Measurements from ENCODE around the gene NXPH1. TPM values are rescaled to one million over a fixed set of nuclear protein-coding genes. Genes with fewer than 3 reads are reported as not detected.
"Not testable (repeated sequence)": the region's sequence is repeated elsewhere in the genome, so short reads cannot be mapped to it uniquely, and the experiment has no call there.

NXPH1 gene
- polyA plus RNA-seq, 1 experiment, result not detected

DNA sequence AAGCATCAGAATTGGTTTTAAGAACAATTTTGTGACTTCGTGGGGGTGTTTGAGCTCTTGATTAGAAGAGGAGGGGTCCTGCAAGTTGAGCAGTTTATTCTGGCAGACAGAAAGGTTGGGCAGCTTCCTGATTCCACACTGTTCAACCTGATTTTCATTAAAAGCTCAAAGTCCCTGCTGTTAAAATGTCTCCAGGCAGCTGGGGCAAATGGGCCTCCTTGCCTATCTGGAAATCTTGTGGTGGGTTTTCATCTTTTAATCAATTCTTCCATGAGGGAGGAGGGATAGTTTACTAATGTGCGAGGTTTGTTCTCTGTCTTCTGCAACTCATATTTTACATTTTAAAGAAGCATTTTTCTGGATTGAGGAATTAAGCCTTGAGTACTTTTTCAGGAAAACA is 276.7 kb downstream of the NXPH1 start:
- Histone ChIP-seq H3K4me3 (ENCODE audit: low read depth, low read length) (no peak overlapping the region), H3K27me3 (ENCODE audit: control insufficient read depth, insufficient read depth, low read length) (no peaks in the 10 kb centered on the region), H3K36me3 (ENCODE audit: control insufficient read depth, insufficient read depth, low read length) (no peaks in the 10 kb centered on the region)
- DNase-seq (ENCODE audit: low read depth), result no peak
- ChIA-PET CTCF (no interaction called here), POLR2A (no interaction called here)
- TF ChIP-seq, protein P1, sequence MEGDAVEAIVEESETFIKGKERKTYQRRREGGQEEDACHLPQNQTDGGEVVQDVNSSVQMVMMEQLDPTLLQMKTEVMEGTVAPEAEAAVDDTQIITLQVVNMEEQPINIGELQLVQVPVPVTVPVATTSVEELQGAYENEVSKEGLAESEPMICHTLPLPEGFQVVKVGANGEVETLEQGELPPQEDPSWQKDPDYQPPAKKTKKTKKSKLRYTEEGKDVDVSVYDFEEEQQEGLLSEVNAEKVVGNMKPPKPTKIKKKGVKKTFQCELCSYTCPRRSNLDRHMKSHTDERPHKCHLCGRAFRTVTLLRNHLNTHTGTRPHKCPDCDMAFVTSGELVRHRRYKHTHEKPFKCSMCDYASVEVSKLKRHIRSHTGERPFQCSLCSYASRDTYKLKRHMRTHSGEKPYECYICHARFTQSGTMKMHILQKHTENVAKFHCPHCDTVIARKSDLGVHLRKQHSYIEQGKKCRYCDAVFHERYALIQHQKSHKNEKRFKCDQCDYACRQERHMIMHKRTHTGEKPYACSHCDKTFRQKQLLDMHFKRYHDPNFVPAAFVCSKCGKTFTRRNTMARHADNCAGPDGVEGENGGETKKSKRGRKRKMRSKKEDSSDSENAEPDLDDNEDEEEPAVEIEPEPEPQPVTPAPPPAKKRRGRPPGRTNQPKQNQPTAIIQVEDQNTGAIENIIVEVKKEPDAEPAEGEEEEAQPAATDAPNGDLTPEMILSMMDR (IDR thresholded peaks at IDR 0.05; ENCODE audit: insufficient read depth, low read depth, low read length), result no peak

DNA sequence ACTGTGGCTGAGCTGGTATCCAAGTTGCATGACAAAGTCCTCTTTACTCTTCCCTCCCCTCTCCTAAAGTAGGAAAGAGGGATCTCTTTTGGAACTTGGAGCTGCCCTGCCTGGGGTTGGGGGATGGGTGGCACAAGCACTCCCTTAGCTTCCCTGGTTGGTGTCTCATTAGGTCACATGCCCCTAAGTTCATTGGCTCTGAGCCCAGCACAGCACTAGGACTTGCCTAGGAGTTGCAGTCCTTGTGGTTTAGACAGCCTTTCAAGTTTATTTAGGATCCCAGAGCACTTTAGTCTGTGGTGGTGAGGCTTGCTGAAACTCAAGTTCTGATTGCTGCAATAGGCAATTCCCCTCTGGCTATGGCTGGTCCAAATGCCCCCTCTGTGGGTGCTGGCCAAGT is 281.4 kb downstream of the NXPH1 start:
- no peaks in the 10 kb centered on the region for H3K36me3 ChIP-seq (ENCODE audit: control insufficient read depth, insufficient read depth, low read length)
- H3K27me3 ChIP-seq (ENCODE audit: control insufficient read depth, insufficient read depth, low read length), result no peaks in the 10 kb centered on the region
- POLR2A ChIA-PET, result no interaction called here
- CTCF ChIA-PET, result no interaction called here
- H3K4me3 ChIP-seq (ENCODE audit: low read depth, low read length), result no peak overlapping the region
- DNase-seq (ENCODE audit: low read depth), result no peak
- TF ChIP-seq, protein P1 (IDR thresholded peaks at IDR 0.05; ENCODE audit: insufficient read depth, low read depth, low read length), result no peak

DNA sequence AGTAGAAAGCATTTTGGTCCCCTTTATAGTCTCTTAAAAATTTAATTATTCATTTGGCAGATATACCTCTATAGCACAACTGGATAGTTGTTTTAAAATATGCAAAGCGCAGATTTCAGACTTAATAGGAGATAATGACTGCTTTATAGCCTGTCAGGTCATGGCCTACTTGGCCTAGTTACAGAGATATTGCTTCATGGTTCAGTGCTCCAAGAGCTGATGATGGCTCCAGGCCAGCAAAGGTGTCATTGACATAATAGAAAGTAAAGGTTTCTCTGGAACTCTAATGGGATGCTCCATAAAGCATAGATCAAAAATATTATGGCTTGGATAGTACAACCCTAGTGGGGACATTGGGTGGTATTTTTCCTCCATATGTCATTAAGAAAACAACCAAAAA is 285.7 kb downstream of the NXPH1 start:
- TF ChIP-seq, protein P1 (IDR thresholded peaks at IDR 0.05; ENCODE audit: insufficient read depth, low read depth, low read length), result no peak
- H3K36me3 ChIP-seq (ENCODE audit: control insufficient read depth, insufficient read depth, low read length), result no peaks in the 10 kb centered on the region
- POLR2A ChIA-PET, result no interaction called here

GRCh38 chr7:8724080-8724718 is 290.8 kb downstream of the NXPH1 start:
- ChIA-PET POLR2A (no interaction called here), CTCF (no interaction called here)
- no peaks in the 10 kb centered on the region for H3K27me3 ChIP-seq (ENCODE audit: control insufficient read depth, insufficient read depth, low read length)
- TF ChIP-seq, protein P1 (IDR thresholded peaks at IDR 0.05; ENCODE audit: insufficient read depth, low read depth, low read length), result no peak
- no peak for DNase-seq (ENCODE audit: low read depth)
- H3K36me3 ChIP-seq (ENCODE audit: control insufficient read depth, insufficient read depth, low read length), result no peaks in the 10 kb centered on the region
- H3K4me3 ChIP-seq (ENCODE audit: low read depth, low read length), result no peak overlapping the region

More for the DNA sequence above, 285.7 kb downstream of the NXPH1 start:
- CTCF ChIA-PET, result no interaction called here
- DNase-seq (ENCODE audit: low read depth), result no peak
- Histone ChIP-seq H3K4me3 (ENCODE audit: low read depth, low read length) (no peak overlapping the region), H3K27me3 (ENCODE audit: control insufficient read depth, insufficient read depth, low read length) (no peaks in the 10 kb centered on the region)

- POLR2A ChIA-PET; CTCF ChIA-PET; H3K27me3 ChIP-seq (ENCODE audit: control insufficient read depth, insufficient read depth, low read length); H3K4me3 ChIP-seq (ENCODE audit: low read depth, low read length); H3K36me3 ChIP-seq (ENCODE audit: control insufficient read depth, insufficient read depth, low read length); DNase-seq (ENCODE audit: low read depth): not testable (repeated sequence)
Measured at GRCh38 chr7:8731756-8732155, 298.3 kb downstream of the NXPH1 start.

- CTCF ChIA-PET, result no interaction called here
- no peak for DNase-seq (ENCODE audit: low read depth)
- no peaks in the 10 kb centered on the region for H3K27me3 ChIP-seq (ENCODE audit: control insufficient read depth, insufficient read depth, low read length)
- TF ChIP-seq, protein P1 (IDR thresholded peaks at IDR 0.05; ENCODE audit: insufficient read depth, low read depth, low read length), result no peak
- H3K36me3 ChIP-seq (ENCODE audit: control insufficient read depth, insufficient read depth, low read length), result no peaks in the 10 kb centered on the region
- POLR2A ChIA-PET, result no interaction called here
- H3K4me3 ChIP-seq (ENCODE audit: low read depth, low read length), result no peak overlapping the region
Measured at GRCh38 chr7:8739837-8740236, 306.4 kb downstream of the NXPH1 start.
